Loucy (cell line): ENCODE results near the gene CDH13.

Experiments
- H2AFZ ChIP-seq: fragments of 200-600 bp; sonication (generic); 2 replicates; pipeline ENCODE4 v1.6.0; 2016; ENCODE audit warnings: antibody characterized with exemption, mild to moderate bottlenecking, low read length, moderate library complexity
- H3F3A ChIP-seq: fragments of 200-600 bp; 2 replicates; pipeline ENCODE4 v1.6.0; 2016; ENCODE audit warnings: antibody characterized with exemption, low read depth, mild to moderate bottlenecking
- H3K27me3 ChIP-seq: fragments of 200-600 bp; sonication (generic); 2 replicates; pipeline ENCODE4 v1.6.1; 2014; ENCODE audit warnings: low read length, mild to moderate bottlenecking; ENCODE audit not compliant: insufficient read depth, poor library complexity, severe bottlenecking
- H3K36me3 ChIP-seq: fragments of 200-600 bp; sonication (generic); 2 replicates; pipeline ENCODE4 v1.6.1; 2016; ENCODE audit warnings: low read length; ENCODE audit not compliant: insufficient read depth
- H3K4me1 ChIP-seq: fragments of 200-600 bp; sonication (generic); 2 replicates; pipeline ENCODE4 v1.5.1; 2014; ENCODE audit warnings: low read length, mild to moderate bottlenecking; ENCODE audit not compliant: insufficient read depth, poor library complexity, severe bottlenecking
- H3K4me2 ChIP-seq: fragments of 200-600 bp; sonication (generic); 2 replicates; pipeline ENCODE4 v1.6.0; 2014; ENCODE audit warnings: antibody characterized with exemption, low read length, low read depth, mild to moderate bottlenecking; ENCODE audit not compliant: poor library complexity, severe bottlenecking
- H3K4me3 ChIP-seq: fragments of 200-600 bp; sonication (generic); 2 replicates; pipeline ENCODE4 v1.5.1; 2014; ENCODE audit warnings: low read length, mild to moderate bottlenecking, mixed read lengths; ENCODE audit not compliant: poor library complexity, severe bottlenecking
- H3K79me2 ChIP-seq: fragments of 200-600 bp; sonication (generic); 2 replicates; pipeline ENCODE4 v1.6.1; 2014; ENCODE audit warnings: low read length; ENCODE audit not compliant: insufficient read depth
- H3K9ac ChIP-seq: fragments of 200-600 bp; sonication (generic); 2 replicates; pipeline ENCODE4 v1.6.0; 2014; ENCODE audit warnings: mild to moderate bottlenecking, low read depth, low read length, moderate library complexity; ENCODE audit not compliant: poor library complexity, severe bottlenecking
- H3K9me2 ChIP-seq: fragments of 200-600 bp; sonication (generic); replicated peaks from 2 replicates; pipeline ENCODE4 v1.6.1; 2016; ENCODE audit warnings: low read depth, low read length, mixed read lengths
- H3K9me3 ChIP-seq: fragments of 200-600 bp; sonication (generic); 2 replicates; pipeline ENCODE4 v1.6.1; 2014; ENCODE audit warnings: mild to moderate bottlenecking, antibody characterized with exemption, low read length, low read depth; ENCODE audit not compliant: insufficient read depth
- H4K20me1 ChIP-seq: fragments of 200-600 bp; sonication (generic); 2 replicates; pipeline ENCODE4 v1.6.0; 2014; ENCODE audit warnings: antibody characterized with exemption, low read length, mild to moderate bottlenecking; ENCODE audit not compliant: insufficient read depth, poor library complexity, severe bottlenecking
- CTCF ChIP-seq: fragments of 200-600 bp; sonication (generic); conservative IDR thresholded peaks from 2 replicates; pipeline ENCODE4 v1.5.1; 2014; ENCODE audit warnings: mild to moderate bottlenecking, antibody characterized with exemption, low read length
- EZH2phosphoT487 ChIP-seq: fragments of 200-600 bp; IDR thresholded peaks from 2 replicates; pipeline ENCODE4 v1.6.1; 2018; ENCODE audit warnings: antibody characterized with exemption, mild to moderate bottlenecking, moderate library complexity, borderline replicate concordance

CDH13 gene

DNA sequence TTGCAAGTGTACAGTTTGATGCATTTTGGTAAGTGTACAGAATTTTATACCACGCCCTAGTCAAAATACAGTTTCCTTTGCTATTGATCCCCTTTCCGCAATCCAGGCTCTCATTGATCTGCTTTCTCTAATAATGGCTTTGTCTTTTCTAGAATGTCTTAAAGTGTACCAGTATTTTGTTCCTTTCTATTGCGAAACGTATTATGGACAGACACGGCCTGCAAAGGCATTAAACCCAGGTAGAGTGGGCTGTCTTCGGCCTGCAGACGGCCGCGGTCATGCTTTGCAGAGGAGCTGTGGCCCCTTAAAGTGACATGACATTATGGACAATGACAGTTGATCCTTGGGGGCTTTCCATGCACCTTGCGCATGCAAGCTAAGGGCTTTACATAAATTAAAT is 1165.1 kb downstream of the CDH13 start:
- H3K9me2 ChIP-seq: no peaks in the 10 kb centered on the region
- no peaks in the 10 kb centered on the region for H4K20me1 ChIP-seq
- no peak overlapping the region for H3K4me3 ChIP-seq
- no peaks in the 10 kb centered on the region for H3K36me3 ChIP-seq
- H3K4me1 ChIP-seq: peaks cover 17% of the 10 kb centered on the region
- no peak overlapping the region for H3K4me2 ChIP-seq
- no peaks in the 10 kb centered on the region for H3K9me3 ChIP-seq
- H3K9ac ChIP-seq: no peak overlapping the region
- no peaks in the 10 kb centered on the region for H3K79me2 ChIP-seq
- no peaks in the 10 kb centered on the region for H3F3A ChIP-seq
- TF ChIP-seq EZH2phosphoT487 (no peak), CTCF (no peak)
- H2AFZ ChIP-seq: no peak overlapping the region; the same call in 1 of the 2 replicates
- no peaks in the 10 kb centered on the region for H3K27me3 ChIP-seq

DNA sequence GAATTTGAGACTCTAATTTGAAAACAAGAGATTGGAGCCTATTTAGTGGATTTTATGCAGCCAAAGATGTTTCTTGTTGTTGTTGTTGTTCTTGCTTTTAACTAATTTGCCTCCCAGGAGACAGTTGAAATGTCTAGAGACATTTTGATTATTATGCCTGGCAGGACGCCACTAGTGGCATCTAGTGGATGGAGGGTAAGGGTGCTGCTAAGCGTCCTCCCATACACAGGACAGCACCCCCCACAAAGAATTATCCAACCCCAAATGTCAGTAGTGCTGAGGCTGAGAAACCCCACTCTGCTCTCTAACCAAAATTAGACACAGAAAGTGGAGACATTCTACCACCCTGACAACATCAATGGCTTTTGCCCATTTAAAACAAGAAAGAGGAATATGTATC is 1165.6 kb downstream of the CDH13 start:
- Histone ChIP-seq H3K4me3 (no peak overlapping the region), H3F3A (no peaks in the 10 kb centered on the region), H3K4me2 (no peak overlapping the region), H4K20me1 (no peaks in the 10 kb centered on the region), H3K9ac (no peak overlapping the region), H3K9me3 (no peaks in the 10 kb centered on the region), H3K4me1 (peaks cover 17% of the 10 kb centered on the region), H2AFZ (no peak overlapping the region; the same call in 1 of the 2 replicates), H3K9me2 (no peaks in the 10 kb centered on the region), H3K36me3 (no peaks in the 10 kb centered on the region), H3K27me3 (no peaks in the 10 kb centered on the region), H3K79me2 (no peaks in the 10 kb centered on the region)
- TF ChIP-seq EZH2phosphoT487 (no peak), CTCF (peak; percentile 66)

GRCh38 chr16:83793179-83793578 is 1166.4 kb downstream of the CDH13 start:
- H3F3A ChIP-seq: no peaks in the 10 kb centered on the region

More at GRCh38 chr16:83793179-83793578, 1166.4 kb downstream of the CDH13 start:
- H3K27me3 ChIP-seq: no peaks in the 10 kb centered on the region
- H3K4me2 ChIP-seq: no peak overlapping the region
- H3K9me3 ChIP-seq: no peaks in the 10 kb centered on the region
- no peaks in the 10 kb centered on the region for H3K36me3 ChIP-seq
- no peak overlapping the region for H3K4me3 ChIP-seq
- no peaks in the 10 kb centered on the region for H3K9me2 ChIP-seq
- H3K79me2 ChIP-seq: no peaks in the 10 kb centered on the region
- H3K9ac ChIP-seq: no peak overlapping the region
- H2AFZ ChIP-seq: no peak overlapping the region
- TF ChIP-seq EZH2phosphoT487 (no peak), CTCF (no peak)
- peaks cover 17% of the 10 kb centered on the region for H3K4me1 ChIP-seq
- H4K20me1 ChIP-seq: no peaks in the 10 kb centered on the region
